Fibroblast of the conjunctiva (primary cell): Measurements from ENCODE around the gene CTDNEP1.

Source experiments
- DNase-seq: peaks from one replicate; pipeline ENCODE4 v3.0.0-alpha.2; 2010; ENCODE audit warnings: low read depth

Gene CTDNEP1

DNA sequence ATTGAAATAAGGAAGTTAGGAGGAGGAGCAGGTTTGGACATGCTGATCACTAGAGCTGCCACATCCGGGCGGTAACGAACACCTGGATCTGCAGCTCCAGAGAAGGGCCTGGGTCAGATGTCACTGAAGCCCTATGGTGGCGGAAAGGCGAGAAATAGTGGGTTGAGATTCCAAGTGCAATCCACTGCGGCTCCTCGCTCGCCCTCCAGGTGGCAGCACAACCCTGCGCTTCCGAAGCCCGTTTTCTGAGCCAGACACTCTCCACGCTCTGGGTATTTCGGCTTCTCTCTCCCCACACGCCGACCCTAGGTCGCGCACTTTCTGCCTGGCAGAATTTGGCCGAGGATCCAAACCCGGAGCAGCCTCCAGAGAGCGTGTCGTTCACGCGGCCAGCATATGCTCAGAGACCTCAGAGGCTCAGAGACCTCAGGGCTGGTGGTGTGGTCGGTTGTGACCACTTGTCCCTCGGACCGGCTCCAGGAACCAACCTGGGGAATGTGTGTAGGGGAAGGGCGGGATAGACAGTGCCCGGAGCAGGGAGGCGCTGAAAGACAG, 29.1 kb upstream of the CTDNEP1 start:
- DNase-seq = peak; percentile 57

DNA sequence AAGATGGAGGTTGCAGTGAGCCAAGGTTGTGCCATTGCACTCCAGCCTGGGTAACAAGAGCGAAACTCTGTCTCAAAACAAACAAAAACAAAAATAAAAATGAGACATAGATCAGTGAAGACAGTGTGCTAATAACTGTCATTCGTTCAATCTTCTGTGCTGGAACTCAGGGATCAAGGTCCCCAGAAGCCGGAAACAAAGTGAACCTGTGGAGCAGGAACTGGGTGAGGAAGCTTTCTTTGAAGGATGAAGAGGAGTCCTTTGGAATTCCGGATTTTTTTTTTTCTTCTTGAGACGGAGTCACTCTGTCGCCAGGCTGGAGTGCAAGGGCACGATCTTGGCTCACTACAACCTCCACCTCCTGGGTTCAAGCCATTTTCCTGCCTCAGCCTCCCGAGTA, 27.9 kb upstream of the CTDNEP1 start:
- DNase-seq = no peak

DNA sequence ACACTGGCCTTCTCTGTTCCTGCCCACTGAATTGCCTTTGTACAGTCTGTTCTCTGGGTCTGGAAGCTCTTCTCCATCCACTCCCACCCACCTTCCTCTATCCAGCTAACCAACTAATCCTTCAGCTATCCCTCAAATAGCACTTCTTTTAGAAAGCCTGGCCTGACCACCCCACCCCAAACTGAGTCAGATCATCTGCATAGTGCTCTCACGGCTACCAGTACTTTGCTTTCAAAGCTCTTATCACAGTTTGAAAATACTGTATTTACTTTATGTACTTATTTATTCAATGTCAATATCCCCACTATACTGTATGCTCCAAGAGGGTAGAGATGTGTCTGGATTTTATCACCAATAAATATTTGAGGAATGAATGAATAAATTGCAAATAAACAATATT, 15.2 kb upstream of the CTDNEP1 start:
- DNase-seq = no peak

DNA sequence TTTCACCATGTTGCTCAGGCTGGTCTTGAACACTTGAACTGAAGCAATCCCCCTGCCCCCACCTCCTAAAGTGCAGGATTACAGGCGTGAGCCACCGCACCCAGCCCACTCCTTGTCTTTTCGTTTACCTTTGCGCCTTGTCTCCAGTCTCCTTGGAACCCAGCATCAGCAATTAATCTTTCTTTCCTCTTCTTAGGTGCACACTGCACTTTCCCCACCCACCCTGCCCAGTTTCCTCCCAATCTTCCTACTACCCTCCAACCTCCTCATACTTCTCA, 12.2 kb upstream of the CTDNEP1 start:
- no peak for DNase-seq

DNA sequence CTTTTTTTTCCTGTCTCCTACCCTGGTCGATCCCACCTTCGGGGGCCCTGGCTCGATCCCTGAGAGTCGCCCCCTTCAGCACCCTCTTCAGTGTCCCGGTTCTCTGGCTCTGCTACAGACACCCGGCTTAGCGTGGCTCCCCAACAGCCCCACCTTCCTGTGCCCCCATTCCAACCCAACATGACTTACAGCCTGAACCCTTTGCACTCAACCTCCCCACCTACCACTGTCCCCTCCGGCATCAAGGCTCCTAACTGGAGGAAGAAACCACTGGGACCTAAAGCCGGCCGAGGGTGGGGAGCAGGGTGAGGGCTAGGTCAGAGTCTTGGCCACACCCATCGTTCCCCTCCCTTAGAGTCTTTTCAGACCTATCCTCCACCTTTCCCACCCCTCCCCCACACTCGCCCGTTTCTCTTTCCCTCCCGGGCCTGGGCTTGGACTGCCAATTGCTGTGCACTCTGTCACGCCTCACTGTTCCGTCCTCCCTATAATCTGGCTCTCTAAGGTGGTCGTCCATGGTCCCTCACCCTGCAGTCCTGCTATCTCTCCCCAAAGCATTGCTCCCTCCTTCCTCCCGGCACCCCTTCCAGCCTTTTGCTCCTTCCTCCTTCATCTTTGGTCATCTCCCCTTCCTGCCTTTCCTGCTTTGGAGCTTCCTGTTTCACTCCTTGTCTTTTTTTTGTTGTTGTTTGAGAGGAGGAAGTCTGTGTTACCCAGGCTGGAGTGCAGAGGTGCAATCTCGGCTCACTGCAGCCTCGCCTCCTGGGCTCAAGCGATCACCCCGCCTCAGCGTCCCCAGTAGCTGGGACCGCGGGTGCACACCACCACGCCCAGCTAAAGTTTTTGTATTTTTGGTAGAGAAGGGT, 11.6 kb upstream of the CTDNEP1 start:
- DNase-seq = no peak

DNA sequence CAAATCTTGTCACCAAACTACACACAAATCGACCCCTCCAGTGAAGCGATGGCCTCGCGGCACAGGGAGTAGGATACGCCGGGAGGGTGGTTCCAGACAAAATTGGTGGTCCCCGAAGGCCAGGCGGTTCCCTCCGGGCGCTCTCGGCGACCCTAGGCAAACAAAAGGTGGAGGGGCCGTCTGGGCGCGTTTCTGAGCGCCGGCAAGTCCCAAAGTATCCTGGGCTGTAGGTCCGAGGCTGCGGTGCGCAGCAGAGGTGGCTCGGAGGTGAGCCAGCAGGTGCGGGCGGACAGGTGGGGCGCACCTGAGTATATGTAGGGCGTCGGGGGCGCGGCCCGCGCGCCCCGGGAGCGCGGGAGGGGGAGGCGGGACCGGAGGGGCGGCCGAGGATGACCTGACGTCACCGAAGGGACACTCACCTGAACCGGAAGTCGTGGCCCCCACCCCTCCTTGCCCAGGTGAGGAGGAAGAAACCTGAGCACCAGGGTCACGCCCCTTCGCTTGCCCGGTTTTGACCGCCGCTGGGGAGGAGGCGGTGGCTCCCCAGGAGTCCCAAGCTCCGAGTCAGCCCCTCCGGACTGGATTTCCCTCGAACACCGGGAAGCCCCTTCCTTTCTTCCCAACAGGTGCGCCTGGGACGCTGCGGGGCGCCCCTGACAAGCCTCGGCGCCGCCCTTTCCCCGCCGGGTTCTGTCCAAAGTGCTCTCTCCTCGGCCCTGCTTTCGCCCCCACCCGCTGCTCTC, 10.8 kb upstream of the CTDNEP1 start, which contains the start of gene CLDN7:
Gene CLDN7, minus strand, starts transcription at position 287 of the 743 bp plus-strand sequence. CDS start 435 bp downstream, outside the sequence.
- no peak for DNase-seq

DNA sequence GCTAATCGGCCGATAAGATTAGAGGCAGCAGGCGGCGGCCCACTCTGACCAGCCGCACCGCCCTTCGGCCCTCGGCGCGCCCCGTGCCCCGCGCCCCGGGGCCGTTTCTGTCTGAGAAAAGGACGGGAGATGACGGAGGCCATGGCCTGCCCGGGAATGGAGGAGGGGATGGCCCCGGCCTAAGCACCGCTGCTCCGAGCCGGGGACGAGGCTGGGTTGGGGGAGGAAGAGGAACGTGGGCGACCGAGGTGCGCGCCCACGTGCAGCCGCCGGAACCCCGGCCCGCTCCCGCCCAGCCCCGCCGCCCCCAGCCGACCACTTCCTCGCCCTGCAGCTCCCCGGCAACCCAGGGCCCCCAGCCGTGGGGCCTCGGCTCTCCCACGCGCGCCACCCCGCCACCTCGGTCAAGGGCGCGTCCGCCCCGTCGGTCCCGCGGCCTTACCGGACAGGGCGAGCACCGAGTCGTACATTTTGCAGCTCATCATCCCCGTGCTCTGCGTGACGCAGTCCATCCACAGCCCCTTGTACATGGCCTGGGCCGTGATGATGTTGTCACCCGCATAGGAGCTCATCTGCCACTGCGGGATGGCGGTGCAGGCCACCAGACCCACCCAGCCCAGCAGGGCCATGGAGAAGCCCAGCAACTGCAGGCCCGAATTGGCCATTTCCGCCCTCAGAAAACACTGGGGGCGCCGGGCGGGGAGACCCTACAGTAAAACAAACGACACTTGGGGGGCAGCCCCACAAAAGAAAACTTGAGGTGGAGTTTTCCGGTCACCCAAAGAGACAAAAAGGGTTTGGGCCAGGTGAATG, 10.1 kb upstream of the CTDNEP1 start:
- DNase-seq = no peak

DNA sequence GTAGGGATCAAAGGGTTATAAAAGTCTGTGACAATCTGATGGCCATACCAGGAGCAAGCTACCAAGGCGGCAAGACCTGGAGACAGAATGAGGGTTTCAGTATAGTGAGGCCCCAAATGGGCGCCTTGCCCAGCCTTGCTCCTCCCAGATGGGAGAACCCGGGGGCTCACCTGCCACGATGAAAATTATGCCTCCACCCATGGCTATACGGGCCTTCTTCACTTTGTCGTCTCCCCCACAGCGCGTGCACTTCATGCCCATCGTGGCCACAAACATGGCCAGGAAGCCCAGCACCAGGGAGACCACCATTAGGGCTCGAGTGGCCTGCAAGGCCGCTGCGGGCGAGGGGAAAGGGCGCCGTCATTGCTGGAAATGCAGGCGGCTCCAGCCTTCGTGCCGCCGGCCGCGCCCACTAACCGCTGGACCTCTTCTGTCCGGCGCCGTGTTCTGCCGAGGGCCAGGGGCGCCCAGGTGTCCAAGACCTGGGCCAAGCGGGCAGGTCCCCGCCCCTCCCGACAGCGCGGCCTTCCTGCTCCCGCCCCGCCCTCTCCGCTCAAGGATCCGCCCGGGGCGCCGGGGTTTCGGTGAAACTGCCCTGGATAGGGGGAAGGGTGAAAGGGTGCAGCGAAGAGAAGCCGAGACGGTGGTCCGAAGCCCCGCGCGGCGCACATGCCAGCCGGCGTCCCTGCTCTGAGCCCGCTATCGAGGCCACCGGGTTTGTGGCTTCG, 9.3 kb upstream of the CTDNEP1 start:
- no peak for DNase-seq

DNA sequence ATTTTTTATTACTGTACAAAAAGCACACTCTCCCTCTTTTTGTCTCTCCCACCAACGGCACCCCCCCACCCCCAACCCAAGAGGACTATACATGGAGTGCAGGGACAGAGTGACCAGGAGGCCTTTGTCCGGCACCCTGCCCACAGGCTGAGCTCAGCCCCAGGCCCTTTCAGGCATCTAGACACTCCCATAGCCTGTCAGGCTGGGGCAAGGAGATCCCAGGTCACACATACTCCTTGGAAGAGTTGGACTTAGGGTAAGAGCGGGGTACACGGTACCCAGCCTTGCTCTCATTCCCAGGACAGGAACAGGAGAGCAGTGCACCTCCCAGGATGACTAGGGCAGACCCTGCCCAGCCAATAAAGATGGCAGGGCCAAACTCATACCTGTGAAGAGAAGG, 8.6 kb upstream of the CTDNEP1 start:
- DNase-seq = no peak

DNA sequence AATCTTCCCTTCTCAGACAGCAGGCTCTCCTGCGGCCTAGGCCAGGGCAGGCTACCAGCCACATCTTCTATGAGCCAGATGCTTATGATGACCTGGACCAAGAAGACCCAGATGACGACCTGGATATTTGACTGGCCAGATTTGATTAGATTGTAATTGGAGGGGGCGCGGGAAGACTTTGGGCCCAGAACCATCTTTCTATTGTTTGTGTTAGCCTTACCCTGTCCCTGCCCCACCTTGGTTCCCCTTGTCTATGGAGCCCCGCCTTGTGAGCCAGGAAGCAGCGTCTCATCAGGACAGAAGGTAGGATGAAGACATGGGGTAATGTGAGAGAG, 8.0 kb upstream of the CTDNEP1 start:
- DNase-seq = no peak

DNA sequence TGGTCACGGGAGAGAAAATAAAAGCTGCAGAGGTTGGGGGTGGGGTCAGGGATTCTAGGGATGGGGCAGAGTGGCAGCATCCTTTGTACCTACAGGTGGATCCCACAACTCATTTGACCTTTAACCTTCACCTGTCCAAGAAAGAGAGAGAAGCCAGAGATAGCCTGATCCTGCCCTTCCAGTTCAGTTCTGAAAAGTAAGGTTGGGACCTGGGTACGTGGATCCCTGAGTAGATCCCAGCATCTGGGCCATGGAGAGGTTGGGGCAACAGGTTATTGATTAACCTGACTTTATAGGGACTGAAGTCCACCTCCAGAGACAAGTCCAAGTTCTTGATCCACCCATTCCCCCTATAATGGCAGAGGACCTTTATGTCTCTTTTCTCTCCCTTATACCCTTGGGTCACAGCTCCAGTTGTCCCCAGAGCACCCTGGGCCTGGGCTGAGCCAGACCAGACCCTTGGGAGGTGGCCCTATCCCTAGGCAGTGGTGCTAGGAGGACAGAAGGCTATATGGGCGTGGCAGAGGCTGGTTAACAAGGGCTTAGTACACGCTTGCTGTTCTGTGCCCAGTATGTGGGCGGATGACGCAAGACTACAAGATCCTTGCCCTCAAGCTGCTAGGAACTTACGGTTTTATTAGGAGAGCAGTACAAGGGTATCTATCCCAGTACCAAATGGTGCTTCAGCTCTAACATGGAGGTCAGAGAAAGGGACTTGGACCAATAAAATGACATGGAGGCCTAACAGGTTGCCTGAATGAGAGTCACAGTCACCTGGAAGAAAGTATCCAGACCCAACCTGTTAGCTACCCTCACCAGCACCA, 7.4 kb upstream of the CTDNEP1 start:
- peak; percentile 60 for DNase-seq

DNA sequence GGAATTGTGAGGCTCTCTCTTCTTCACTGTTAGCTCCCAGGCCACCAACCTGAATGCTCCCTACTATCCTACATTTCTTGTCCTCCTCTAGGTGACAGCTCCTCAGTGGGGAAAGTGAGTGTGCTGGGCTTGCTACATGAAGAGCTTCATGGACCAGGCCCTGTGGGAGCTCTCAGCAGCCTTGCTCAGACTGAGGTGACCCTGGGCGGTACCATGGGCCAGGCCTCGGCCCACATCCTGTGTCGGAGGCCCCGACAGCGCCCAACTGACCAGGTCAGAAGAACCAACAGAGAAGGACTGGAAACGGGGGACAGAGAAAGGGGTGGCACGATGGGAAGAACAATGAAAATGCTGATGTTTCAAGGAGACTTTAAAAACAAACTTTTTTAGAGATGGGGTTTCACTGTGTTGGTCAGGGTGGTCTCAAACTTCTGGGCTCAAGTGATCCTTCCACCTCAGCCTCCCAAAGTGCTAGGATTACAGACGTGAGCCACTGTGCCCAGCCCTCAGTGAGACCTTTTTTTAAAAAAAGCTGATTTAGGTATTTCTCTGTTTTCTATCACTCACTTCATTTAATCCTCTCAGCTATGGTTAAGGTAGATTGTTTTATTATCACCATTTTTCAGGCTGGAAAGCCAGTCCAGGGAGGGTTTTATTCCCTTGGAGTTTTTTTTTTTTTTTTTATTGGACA, 5.4 kb upstream of the CTDNEP1 start:
- no peak for DNase-seq

DNA sequence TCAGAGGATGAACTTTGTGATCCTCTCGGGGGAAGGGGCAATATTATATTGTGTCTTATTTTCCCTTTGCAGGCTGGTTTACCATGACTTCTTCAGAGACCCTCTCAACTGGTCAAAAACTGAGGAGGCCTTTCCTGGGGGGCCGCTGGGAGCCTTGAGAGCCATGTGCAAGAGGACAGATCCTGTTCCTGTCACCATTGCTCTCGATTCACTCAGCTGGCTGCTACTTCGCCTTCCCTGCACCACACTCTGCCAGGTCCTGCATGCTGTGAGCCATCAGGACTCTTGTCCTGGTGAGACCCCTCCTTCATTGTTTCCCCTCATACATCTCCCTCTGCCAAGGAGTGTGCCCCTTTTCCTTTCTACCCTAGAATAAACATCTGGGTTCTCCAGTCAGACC, 3.0 kb upstream of the CTDNEP1 start:
- DNase-seq = no peak

DNA sequence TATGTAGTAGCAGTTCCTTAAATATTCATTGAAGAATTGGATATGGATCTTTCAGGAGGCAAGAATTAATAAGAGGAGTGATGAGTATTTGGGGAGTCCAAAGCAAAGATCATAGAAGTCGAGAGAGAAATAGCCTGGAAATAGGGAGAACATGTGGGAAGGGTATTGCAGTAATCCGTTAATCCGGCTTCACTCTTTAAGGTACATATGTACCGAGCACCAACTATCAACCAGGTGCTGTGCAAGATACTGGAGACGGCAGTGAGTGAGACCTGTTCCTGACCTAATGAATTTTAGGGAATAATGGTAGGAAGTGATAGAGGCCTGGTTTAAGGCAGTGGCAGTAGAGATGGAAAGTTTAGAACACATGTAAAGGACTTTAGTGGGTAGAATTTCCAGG, 1.5 kb upstream of the CTDNEP1 start:
- no peak for DNase-seq

DNA sequence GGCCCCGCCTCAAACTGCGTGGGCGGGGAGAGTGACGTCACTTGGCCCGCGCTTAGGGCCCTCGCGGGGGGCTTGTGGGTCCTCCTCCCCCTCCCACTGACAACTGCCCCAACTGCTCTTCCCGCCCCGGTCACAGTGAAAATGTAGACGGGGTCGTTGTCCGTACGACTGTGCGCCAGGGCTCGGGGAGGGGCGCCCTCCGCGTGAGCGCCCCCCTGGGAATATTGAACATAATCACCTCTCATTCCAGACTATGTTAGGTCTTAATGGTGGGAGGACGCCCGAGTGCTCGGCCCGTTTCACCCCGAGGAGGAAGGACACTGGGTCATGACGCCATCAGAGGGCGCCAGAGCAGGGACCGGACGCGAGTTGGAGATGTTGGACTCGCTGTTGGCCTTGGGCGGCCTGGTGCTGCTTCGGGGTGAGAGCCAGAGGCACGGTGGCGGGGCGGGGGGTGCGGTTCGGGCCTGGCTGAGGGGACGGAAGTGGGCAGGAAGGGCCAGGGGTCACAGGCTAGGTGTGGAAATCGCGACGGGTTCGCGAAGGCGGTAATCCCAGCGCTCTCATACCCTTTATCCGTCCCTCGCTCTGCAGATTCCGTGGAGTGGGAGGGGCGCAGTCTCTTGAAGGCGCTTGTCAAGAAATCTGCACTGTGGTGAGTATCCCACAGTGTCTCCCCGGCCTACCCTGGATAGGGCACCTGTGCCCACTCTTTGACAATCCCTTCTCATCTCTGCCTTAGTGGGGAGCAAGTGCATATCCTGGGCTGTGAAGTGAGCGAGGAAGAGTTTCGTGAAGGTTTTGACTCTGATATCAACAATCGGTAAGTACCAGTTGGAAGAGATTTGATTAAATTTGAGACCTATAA, 876 bp upstream of the CTDNEP1 start, which contains the start of gene ELP5:
Gene ELP5, plus strand, starts transcription at position 40 of the 868 bp plus-strand sequence. Its CDS starts 336 bp downstream, at position 376.
- peak; percentile 90 for DNase-seq

DNA sequence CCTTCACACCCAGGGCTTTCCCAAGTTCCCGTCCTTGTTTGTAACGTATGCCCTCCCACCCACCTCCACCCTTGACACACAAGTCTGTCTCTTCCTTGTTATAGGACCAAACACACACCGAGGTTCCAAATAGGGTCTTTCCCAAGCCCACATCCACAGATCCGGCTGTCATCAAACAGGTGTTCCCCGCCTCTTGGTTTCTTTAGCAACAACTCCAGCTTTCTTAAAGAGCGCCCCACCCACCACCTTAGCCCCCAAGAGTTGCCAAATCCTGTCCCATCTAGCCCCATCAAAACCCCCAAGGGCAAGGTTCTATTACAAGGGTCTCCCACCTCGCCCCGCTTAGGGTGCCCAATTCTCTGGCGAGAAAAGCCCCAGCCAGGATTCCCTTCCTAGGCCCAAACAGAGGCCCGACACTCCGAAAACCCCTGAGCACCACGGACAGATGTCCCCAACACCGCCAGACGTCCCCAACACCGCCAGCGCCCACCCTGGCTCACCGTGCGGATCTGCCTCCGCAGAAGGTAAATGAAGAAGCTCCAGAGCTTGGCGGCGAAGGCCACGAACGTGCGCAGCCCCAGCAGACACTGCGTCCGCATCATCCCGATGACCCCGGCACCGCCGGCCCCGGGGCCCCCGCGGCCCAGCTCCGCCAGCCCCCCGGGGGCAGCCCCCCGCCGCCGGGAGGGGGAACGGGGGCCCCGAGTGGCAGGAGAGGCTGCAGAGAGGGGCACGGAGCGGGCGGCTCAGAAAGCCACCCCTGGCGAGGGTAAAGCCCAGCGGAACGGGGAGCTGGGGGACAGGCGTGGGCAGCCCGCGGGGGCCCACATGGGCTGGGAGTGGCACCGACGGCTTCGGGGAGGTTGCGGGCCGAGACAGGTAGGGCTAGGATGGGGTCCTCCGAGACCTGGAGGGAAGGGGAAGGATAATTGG, 573 bp downstream of the CTDNEP1 start:
- no peak for DNase-seq

DNA sequence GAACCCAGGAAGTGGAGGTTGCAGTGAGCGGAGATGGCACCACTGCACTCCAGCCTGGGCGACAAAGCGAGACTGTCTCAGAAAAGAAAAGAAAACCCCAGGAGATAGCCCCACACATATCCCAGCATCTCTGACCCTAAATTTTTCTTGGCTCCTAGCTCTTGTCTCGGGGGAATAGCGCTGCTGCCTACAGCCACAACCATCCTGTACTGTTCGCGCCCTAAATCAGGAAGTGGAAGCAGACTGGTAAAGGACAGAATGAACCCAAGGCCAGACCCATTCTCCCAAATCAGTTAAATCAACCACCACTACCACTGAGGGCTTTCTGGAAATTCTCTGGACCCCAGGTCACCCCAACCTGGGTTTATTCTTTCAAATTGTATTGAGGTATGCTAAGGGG, 1.7 kb downstream of the CTDNEP1 start:
- DNase-seq = no peak

DNA sequence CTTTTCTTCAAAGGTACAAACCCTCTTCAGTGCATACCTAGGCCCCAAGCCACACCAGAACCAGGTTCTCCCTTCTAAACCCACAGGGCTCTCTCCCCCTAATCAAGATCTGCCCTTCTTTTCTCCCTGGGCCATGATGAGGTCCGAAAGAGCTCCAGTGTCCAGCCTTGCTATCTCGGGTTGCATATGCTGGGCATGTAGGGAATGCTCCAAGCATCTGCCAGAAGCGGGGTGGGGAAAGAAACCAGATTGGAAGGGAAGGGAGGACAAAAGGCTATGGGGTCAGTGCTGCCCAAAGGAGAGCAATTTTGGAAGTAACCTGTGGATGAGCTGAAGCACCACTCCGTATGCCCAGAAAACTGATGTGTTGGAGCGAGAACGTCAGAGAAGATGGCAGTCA, 2.3 kb downstream of the CTDNEP1 start:
- DNase-seq = no peak
